GM23248 (cell line): ENCODE data around the gene PYGO1. TPM values are rescaled to one million over a fixed set of nuclear protein-coding genes. Genes with fewer than 3 reads are reported as not detected.

Source experiments
- DNase-seq: peaks from one replicate; pipeline ENCODE4 v3.0.0-alpha.2; 2015
- H2AFZ ChIP-seq: fragments of 200-600 bp; sonication (generic); 2 replicates; pipeline ENCODE4 v1.6.1; 2016; ENCODE audit warnings: antibody characterized with exemption
- H3F3A ChIP-seq: fragments of 200-600 bp; sonication (generic); 2 replicates; pipeline ENCODE4 v1.6.1; 2016; ENCODE audit warnings: mild to moderate bottlenecking, antibody characterized with exemption, mixed run types; ENCODE audit not compliant: insufficient read depth
- H3K27ac ChIP-seq: fragments of 200-600 bp; sonication (generic); 2 replicates; pipeline ENCODE4 v1.5.1; 2016; ENCODE audit warnings: mild to moderate bottlenecking
- H3K27me3 ChIP-seq: fragments of 200-600 bp; sonication (generic); replicated peaks from 2 replicates; pipeline ENCODE4 v1.6.1; 2016; ENCODE audit warnings: mild to moderate bottlenecking; ENCODE audit not compliant: insufficient read depth
- H3K36me3 ChIP-seq: fragments of 200-600 bp; sonication (generic); 2 replicates; pipeline ENCODE4 v1.6.1; 2016; ENCODE audit warnings: low read depth, mild to moderate bottlenecking
- H3K4me1 ChIP-seq: fragments of 200-600 bp; sonication (generic); 2 replicates; pipeline ENCODE4 v1.6.1; 2016; ENCODE audit warnings: mild to moderate bottlenecking; ENCODE audit not compliant: insufficient read depth
- H3K4me2 ChIP-seq: fragments of 200-600 bp; sonication (generic); one replicate; pipeline ENCODE4 v1.6.1; 2016; ENCODE audit warnings: mild to moderate bottlenecking; ENCODE audit not compliant: unreplicated experiment
- H3K4me3 ChIP-seq: fragments of 200-600 bp; sonication (generic); 2 replicates; pipeline ENCODE4 v1.5.1; 2016; ENCODE audit warnings: mild to moderate bottlenecking
- H3K79me2 ChIP-seq: fragments of 200-600 bp; sonication (generic); 2 replicates; pipeline ENCODE4 v1.6.1; 2016; ENCODE audit warnings: mild to moderate bottlenecking; ENCODE audit not compliant: insufficient read depth
- H3K9ac ChIP-seq: fragments of 200-600 bp; sonication (generic); 2 replicates; pipeline ENCODE4 v1.6.1; 2016; ENCODE audit warnings: mild to moderate bottlenecking
- H3K9me2 ChIP-seq: fragments of 200-600 bp; sonication (generic); 2 replicates; pipeline ENCODE4 v1.6.1; 2016; ENCODE audit warnings: mixed run types, mild to moderate bottlenecking, moderate library complexity; ENCODE audit not compliant: insufficient read depth
- H3K9me3 ChIP-seq: fragments of 200-600 bp; sonication (generic); one replicate; pipeline ENCODE4 v1.6.1; 2017; ENCODE audit warnings: low read depth
- H4K20me1 ChIP-seq: fragments of 200-600 bp; sonication (generic); 2 replicates; pipeline ENCODE4 v1.6.0; 2016; ENCODE audit not compliant: insufficient read depth
- EZH2 ChIP-seq: fragments of 200-600 bp; sonication (generic); IDR thresholded peaks from 2 replicates; pipeline ENCODE4 v1.6.1; 2018; ENCODE audit warnings: antibody characterized with exemption, mild to moderate bottlenecking; ENCODE audit not compliant: insufficient read depth, poor library complexity, severe bottlenecking
- EZH2phosphoT487 ChIP-seq: fragments of 200-600 bp; sonication (generic); IDR thresholded peaks from 2 replicates; pipeline ENCODE4 v1.6.1; 2018; ENCODE audit warnings: antibody characterized with exemption, moderate library complexity, mild to moderate bottlenecking, low read depth; ENCODE audit not compliant: insufficient read depth
- WGBS, 2 experiments: methylation state at CpG; one replicate each; pipeline ENCODE4 v1.1.6; 2015 to 2017; ENCODE audit warnings: low lambda C conversion rate in 2 of 2, low coverage in 1 of 2; ENCODE audit errors: missing lambda C conversion rate in 2 of 2; 5-methylcytosine and 5-hydroxymethylcytosine counted together
- in situ Hi-C: fragments of 300-500 bp; cut with MboI; formaldehyde crosslinking; loops from 2 replicates; pipeline ENCODE4 v1.15.0; 2020
- polyA plus RNA-seq: library from polyadenylated mRNA; unstranded; fragments of >200 nt; fragmentation: Nextera tagmentation; extraction: Ambion mirVana; gene quantifications from 2 replicates; pipeline ENCODE4 v1.2.1, GENCODE V29; 2016
- total RNA-seq: library from RNA; depleted of rRNA; stranded (reverse); fragments of >200 nt; shearing (Covaris generic); gene quantifications from 2 replicates; pipeline ENCODE4 v1.2.3, GENCODE V29; 2014; rRNA removed

PYGO1 gene, protein sequence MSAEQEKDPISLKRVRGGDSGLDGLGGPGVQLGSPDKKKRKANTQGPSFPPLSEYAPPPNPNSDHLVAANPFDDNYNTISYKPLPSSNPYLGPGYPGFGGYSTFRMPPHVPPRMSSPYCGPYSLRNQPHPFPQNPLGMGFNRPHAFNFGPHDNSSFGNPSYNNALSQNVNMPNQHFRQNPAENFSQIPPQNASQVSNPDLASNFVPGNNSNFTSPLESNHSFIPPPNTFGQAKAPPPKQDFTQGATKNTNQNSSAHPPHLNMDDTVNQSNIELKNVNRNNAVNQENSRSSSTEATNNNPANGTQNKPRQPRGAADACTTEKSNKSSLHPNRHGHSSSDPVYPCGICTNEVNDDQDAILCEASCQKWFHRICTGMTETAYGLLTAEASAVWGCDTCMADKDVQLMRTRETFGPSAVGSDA
- total RNA-seq (5.4 and 7.1 TPM in 2 replicates), polyA plus RNA-seq (1.5 and 1.6 TPM in 2 replicates)

DNA sequence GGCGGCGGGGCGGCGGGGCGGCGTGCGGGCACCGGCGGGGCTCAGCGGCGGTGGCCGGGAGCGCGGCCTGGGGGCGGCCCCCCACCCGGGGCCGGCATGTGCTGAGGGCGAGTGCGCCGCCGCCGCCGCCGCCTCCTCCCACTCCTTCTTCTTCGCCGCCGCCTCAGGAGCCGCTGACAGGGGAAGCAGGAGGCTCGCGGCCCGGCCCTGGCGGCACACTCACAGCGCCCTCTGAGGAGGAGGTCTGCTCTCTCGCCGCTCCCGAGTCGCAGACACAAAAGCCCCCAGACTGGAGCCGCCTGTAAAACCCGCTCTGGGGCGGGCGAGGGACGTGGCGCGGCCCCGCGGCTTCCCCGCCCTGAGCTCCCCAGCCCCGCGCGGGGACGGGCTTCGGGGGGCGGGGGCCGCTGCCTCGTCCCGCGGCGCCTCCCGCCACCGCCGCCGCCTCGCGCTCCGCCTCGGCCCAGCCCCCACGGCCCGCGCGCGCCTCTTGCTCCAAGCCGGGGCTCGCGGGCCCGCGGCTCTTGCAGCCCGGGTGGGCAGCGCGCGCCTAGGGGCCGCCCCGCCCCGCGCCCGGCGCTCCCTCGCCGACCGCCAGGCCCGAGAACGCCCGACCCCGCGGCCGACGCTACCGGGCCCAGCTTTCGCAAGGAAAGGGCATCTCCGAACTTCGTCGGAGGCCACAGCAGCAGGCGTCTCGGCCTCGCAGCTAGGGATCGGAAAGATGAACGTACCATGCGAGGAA, at the start of gene PYGO1:
Gene PYGO1, minus strand, starts transcription at position 276 of the 745 bp plus-strand sequence. CDS start 462 bp downstream, outside the sequence.
- H3K4me1 ChIP-seq: peaks cover 10% of the 10 kb centered on the region; the same call in 1 of the 2 replicates
- H3F3A ChIP-seq: no peaks in the 10 kb centered on the region
- peak within 1 kb of the TSS; percentile 82 for H3K9ac ChIP-seq
- TF ChIP-seq EZH2phosphoT487 (no peak), EZH2 (no peak)
- no peaks in the 10 kb centered on the region for H4K20me1 ChIP-seq
- peak; percentile 80 for DNase-seq
- H3K79me2 ChIP-seq: peaks cover 33% of the 10 kb centered on the region
- peak within 1 kb of the TSS; percentile 59 for H3K27ac ChIP-seq
- H3K4me2 ChIP-seq: peak within 1 kb of the TSS; percentile 82
- H3K9me2 ChIP-seq: no peaks in the 10 kb centered on the region
- no peaks in the 10 kb centered on the region for H3K9me3 ChIP-seq
- peak within 1 kb of the TSS; percentile 84 for H3K4me3 ChIP-seq
- peak within 1 kb of the TSS; percentile 89 for H2AFZ ChIP-seq
- no peaks in the 10 kb centered on the region for H3K27me3 ChIP-seq
- H3K36me3 ChIP-seq: no peaks in the 10 kb centered on the region
- WGBS, 2 experiments: 1% methylated on average over 37 to 46 of the region's 107 CpGs
- in situ Hi-C loops: no loop called here

DNA sequence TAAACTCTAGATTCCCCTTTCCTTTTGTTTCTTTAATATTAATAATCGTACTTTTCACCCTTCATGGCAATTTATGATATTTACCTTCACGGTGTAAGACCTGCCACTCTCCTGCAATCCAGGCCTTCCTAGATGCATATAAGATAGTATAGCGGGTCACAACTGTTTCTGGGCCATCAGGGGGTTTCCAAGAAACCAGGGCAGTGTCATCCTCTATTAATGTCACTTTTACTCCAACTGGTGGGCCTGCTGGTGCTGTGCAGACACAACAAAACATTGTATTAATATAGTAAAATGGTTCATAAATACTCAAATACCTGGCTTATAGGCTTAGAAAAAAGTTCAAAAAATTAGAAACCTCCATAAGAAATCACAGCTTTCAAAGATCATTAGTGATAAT, 48.9 kb upstream of the PYGO1 start:
- Histone ChIP-seq H3K9me2 (no peaks in the 10 kb centered on the region), H3K79me2 (no peaks in the 10 kb centered on the region), H3K4me1 (no peaks in the 10 kb centered on the region), H3K27me3 (no peaks in the 10 kb centered on the region; the same call in 1 of the 2 replicates), H3F3A (no peaks in the 10 kb centered on the region), H4K20me1 (no peaks in the 10 kb centered on the region), H3K27ac (no peak overlapping the region), H3K9ac (no peak overlapping the region), H3K4me2 (no peak overlapping the region), H3K9me3 (no peaks in the 10 kb centered on the region), H3K4me3 (no peak overlapping the region), H2AFZ (no peak overlapping the region), H3K36me3 (no peaks in the 10 kb centered on the region)
- TF ChIP-seq EZH2phosphoT487 (no peak), EZH2 (no peak)
- in situ Hi-C loops: loop anchor here (10.0 to 25.0 kb wide), 2 partner anchors 112 to 425 kb away; no protein-coding TSS in a partner anchor
- WGBS, 2 experiments: 59 to 75% methylated on average over 3 of the region's 3 CpGs
- DNase-seq: no peak

DNA sequence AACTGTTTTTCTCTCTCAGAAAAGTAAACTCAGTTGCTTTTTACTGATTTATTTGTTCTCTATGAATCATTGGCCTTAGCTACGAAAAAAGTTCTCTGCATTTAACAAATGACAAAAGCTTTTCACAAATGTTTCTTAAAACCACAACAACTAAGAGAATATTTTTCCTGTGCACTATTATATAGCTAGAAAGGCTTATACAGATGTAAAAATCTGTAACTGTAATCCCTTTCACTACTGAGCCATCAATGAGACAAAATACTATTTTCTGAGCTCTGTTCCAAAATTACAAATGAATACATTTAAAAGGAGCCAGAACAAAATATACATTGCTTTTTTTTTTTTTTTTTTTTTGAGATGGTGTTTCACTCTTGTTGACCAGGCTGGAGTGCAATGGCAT, 45.6 kb upstream of the PYGO1 start:
- H3K9ac ChIP-seq: no peak overlapping the region
- no peaks in the 10 kb centered on the region for H3K36me3 ChIP-seq
- no peaks in the 10 kb centered on the region for H3K79me2 ChIP-seq
- H3K4me2 ChIP-seq: no peak overlapping the region
- H3K9me2 ChIP-seq: no peaks in the 10 kb centered on the region
- H3K4me1 ChIP-seq: no peaks in the 10 kb centered on the region
- no peaks in the 10 kb centered on the region for H3K9me3 ChIP-seq
- no peak for TF ChIP-seq EZH2phosphoT487
- no peak for TF ChIP-seq EZH2
- H2AFZ ChIP-seq: no peak overlapping the region
- WGBS, 2 experiments: 54 to 57% methylated on average over 1 of the region's 1 CpG
- in situ Hi-C loops: loop anchor here (10.0 to 25.0 kb wide), 2 partner anchors 109 to 421 kb away; no protein-coding TSS in a partner anchor
- no peaks in the 10 kb centered on the region for H3F3A ChIP-seq
- no peaks in the 10 kb centered on the region; the same call in 1 of the 2 replicates for H3K27me3 ChIP-seq
- H4K20me1 ChIP-seq: no peaks in the 10 kb centered on the region
- no peak overlapping the region for H3K4me3 ChIP-seq
- H3K27ac ChIP-seq: no peak overlapping the region
- DNase-seq: no peak

DNA sequence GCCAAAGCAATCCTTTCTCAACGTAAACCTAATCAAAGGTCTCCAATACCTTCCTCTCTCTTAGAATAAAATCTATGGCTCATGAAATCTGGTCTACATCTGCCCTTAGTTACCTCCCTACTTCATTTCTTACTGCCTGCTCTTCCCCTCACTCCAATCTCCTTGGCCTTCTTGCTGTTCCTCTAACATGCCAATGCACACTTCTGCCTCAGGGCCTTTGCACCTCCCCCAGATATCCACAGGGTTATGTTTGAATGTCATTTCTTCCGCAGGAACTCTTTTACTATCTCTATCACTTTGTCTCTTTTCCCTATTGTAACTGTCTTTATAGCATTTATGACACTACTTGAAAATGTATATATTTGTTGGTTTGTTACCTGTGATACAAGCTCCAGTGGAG, 44.3 kb upstream of the PYGO1 start:
- Histone ChIP-seq H3K27me3 (no peaks in the 10 kb centered on the region; the same call in 1 of the 2 replicates), H3K4me3 (no peak overlapping the region), H3K79me2 (no peaks in the 10 kb centered on the region), H3K36me3 (no peaks in the 10 kb centered on the region), H3K4me1 (no peaks in the 10 kb centered on the region), H2AFZ (no peak overlapping the region), H3K9me2 (no peaks in the 10 kb centered on the region), H3K27ac (no peak overlapping the region), H3K9me3 (no peaks in the 10 kb centered on the region), H3K9ac (no peak overlapping the region), H3F3A (no peaks in the 10 kb centered on the region), H4K20me1 (no peaks in the 10 kb centered on the region), H3K4me2 (no peak overlapping the region)
- TF ChIP-seq EZH2 (no peak), EZH2phosphoT487 (no peak)
- 73 to 77% methylated on average over 2 of the region's 2 CpGs for WGBS, 2 experiments
- no peak for DNase-seq
- in situ Hi-C loops: loop anchor here (10.0 to 25.0 kb wide), 2 partner anchors 108 to 420 kb away; no protein-coding TSS in a partner anchor
